Loucy (cell line): Measurements from ENCODE around the gene GPR137C.

ENCODE experiments used
- H2AFZ ChIP-seq: fragments of 200-600 bp; sonication (generic); 2 replicates; pipeline ENCODE4 v1.6.0; 2016; ENCODE audit warnings: antibody characterized with exemption, mild to moderate bottlenecking, low read length, moderate library complexity
- H3F3A ChIP-seq: fragments of 200-600 bp; 2 replicates; pipeline ENCODE4 v1.6.0; 2016; ENCODE audit warnings: antibody characterized with exemption, low read depth, mild to moderate bottlenecking
- H3K27me3 ChIP-seq: fragments of 200-600 bp; sonication (generic); 2 replicates; pipeline ENCODE4 v1.6.1; 2014; ENCODE audit warnings: low read length, mild to moderate bottlenecking; ENCODE audit not compliant: insufficient read depth, poor library complexity, severe bottlenecking
- H3K36me3 ChIP-seq: fragments of 200-600 bp; sonication (generic); 2 replicates; pipeline ENCODE4 v1.6.1; 2016; ENCODE audit warnings: low read length; ENCODE audit not compliant: insufficient read depth
- H3K4me1 ChIP-seq: fragments of 200-600 bp; sonication (generic); 2 replicates; pipeline ENCODE4 v1.5.1; 2014; ENCODE audit warnings: low read length, mild to moderate bottlenecking; ENCODE audit not compliant: insufficient read depth, poor library complexity, severe bottlenecking
- H3K4me2 ChIP-seq: fragments of 200-600 bp; sonication (generic); 2 replicates; pipeline ENCODE4 v1.6.0; 2014; ENCODE audit warnings: antibody characterized with exemption, low read length, low read depth, mild to moderate bottlenecking; ENCODE audit not compliant: poor library complexity, severe bottlenecking
- H3K4me3 ChIP-seq: fragments of 200-600 bp; sonication (generic); 2 replicates; pipeline ENCODE4 v1.5.1; 2014; ENCODE audit warnings: low read length, mild to moderate bottlenecking, mixed read lengths; ENCODE audit not compliant: poor library complexity, severe bottlenecking
- H3K79me2 ChIP-seq: fragments of 200-600 bp; sonication (generic); 2 replicates; pipeline ENCODE4 v1.6.1; 2014; ENCODE audit warnings: low read length; ENCODE audit not compliant: insufficient read depth
- H3K9ac ChIP-seq: fragments of 200-600 bp; sonication (generic); 2 replicates; pipeline ENCODE4 v1.6.0; 2014; ENCODE audit warnings: mild to moderate bottlenecking, low read depth, low read length, moderate library complexity; ENCODE audit not compliant: poor library complexity, severe bottlenecking
- H3K9me2 ChIP-seq: fragments of 200-600 bp; sonication (generic); replicated peaks from 2 replicates; pipeline ENCODE4 v1.6.1; 2016; ENCODE audit warnings: low read depth, low read length, mixed read lengths
- H3K9me3 ChIP-seq: fragments of 200-600 bp; sonication (generic); 2 replicates; pipeline ENCODE4 v1.6.1; 2014; ENCODE audit warnings: mild to moderate bottlenecking, antibody characterized with exemption, low read length, low read depth; ENCODE audit not compliant: insufficient read depth
- H4K20me1 ChIP-seq: fragments of 200-600 bp; sonication (generic); 2 replicates; pipeline ENCODE4 v1.6.0; 2014; ENCODE audit warnings: antibody characterized with exemption, low read length, mild to moderate bottlenecking; ENCODE audit not compliant: insufficient read depth, poor library complexity, severe bottlenecking
- CTCF ChIP-seq: fragments of 200-600 bp; sonication (generic); conservative IDR thresholded peaks from 2 replicates; pipeline ENCODE4 v1.5.1; 2014; ENCODE audit warnings: mild to moderate bottlenecking, antibody characterized with exemption, low read length
- EZH2phosphoT487 ChIP-seq: fragments of 200-600 bp; IDR thresholded peaks from 2 replicates; pipeline ENCODE4 v1.6.1; 2018; ENCODE audit warnings: antibody characterized with exemption, mild to moderate bottlenecking, moderate library complexity, borderline replicate concordance

GPR137C gene

DNA sequence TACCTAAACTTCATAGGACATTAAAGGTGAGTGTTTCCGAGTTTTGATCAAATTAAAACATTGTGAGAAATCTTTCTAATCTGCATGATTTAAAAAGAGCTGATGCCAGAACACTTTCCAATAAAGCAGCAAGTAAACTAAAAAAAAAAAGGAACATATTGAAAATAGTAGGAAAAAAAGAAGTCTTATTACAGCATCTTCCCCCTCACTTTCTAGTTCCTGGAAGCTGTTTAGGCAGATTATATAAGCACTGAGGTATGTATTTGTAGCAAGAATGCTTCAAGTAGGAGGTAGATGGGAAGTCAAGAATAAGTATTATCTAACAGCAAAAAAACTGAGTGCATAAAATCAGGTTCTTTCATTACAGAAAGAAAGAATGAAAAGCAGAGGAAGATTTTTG, 96.9 kb downstream of the GPR137C start:
- Histone ChIP-seq H3K79me2 (no peaks in the 10 kb centered on the region), H2AFZ (no peak overlapping the region), H3K4me1 (no peaks in the 10 kb centered on the region), H3K9ac (no peak overlapping the region), H4K20me1 (no peaks in the 10 kb centered on the region), H3K4me2 (no peak overlapping the region), H3K4me3 (no peak overlapping the region), H3K27me3 (no peaks in the 10 kb centered on the region), H3F3A (no peaks in the 10 kb centered on the region), H3K9me3 (no peaks in the 10 kb centered on the region), H3K9me2 (no peaks in the 10 kb centered on the region), H3K36me3 (peaks cover 88% of the 10 kb centered on the region)
- TF ChIP-seq EZH2phosphoT487 (no peak), CTCF (no peak)

DNA sequence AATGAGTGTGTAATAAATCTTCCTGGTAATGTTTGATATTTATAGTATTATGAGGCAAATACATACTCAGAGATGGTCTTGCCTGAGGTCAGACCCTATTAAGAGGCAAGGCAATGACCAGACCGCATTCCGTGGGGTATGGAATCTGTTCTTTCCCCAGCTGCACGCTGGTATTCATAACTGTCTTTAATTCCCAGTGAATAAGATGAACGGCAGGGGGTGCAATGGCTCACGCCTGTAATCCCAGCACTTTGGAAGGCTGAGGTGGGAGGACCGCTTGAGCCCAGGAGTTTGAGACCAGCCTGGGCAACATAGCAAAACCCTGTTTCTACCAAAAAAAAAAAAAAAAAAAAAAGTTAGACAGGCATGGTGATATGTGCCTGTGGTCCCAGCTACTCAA, 98.1 kb downstream of the GPR137C start:
- TF ChIP-seq CTCF (no peak), EZH2phosphoT487 (no peak)
- Histone ChIP-seq H4K20me1 (no peaks in the 10 kb centered on the region), H3K4me3 (no peak overlapping the region), H3K9ac (no peak overlapping the region), H3K79me2 (no peaks in the 10 kb centered on the region), H3K27me3 (no peaks in the 10 kb centered on the region), H3K36me3 (peaks cover 89% of the 10 kb centered on the region), H3K9me3 (no peaks in the 10 kb centered on the region), H3F3A (no peaks in the 10 kb centered on the region), H3K4me2 (no peak overlapping the region), H2AFZ (no peak overlapping the region), H3K4me1 (no peaks in the 10 kb centered on the region), H3K9me2 (no peaks in the 10 kb centered on the region)

- TF ChIP-seq EZH2phosphoT487, result no peak
- H2AFZ ChIP-seq, result no peak overlapping the region
These were observed 104.3 kb downstream of the GPR137C start for GRCh38 chr14:52656905-52657304.

GRCh38 chr14:52660325-52660724, 107.7 kb downstream of the GPR137C start:
- Histone ChIP-seq H3K4me1 (no peaks in the 10 kb centered on the region), H3K9ac (no peak overlapping the region), H4K20me1 (no peaks in the 10 kb centered on the region), H3K9me3 (no peaks in the 10 kb centered on the region), H3K9me2 (no peaks in the 10 kb centered on the region), H3K4me2 (no peak overlapping the region), H3K79me2 (0 out of 2 replicates have a peak, but pooled peaks cover 5% of the 10 kb centered on the region), H3K4me3 (no peak overlapping the region), H3K36me3 (peaks cover 77% of the 10 kb centered on the region), H3F3A (no peaks in the 10 kb centered on the region), H3K27me3 (no peaks in the 10 kb centered on the region), H2AFZ (no peak overlapping the region)
- no peak for TF ChIP-seq CTCF
- no peak for TF ChIP-seq EZH2phosphoT487

More at GRCh38 chr14:52656905-52657304, 104.3 kb downstream of the GPR137C start:
- H3K4me3 ChIP-seq, result no peak overlapping the region
- H4K20me1 ChIP-seq, result no peaks in the 10 kb centered on the region
- no peaks in the 10 kb centered on the region for H3K9me3 ChIP-seq
- no peaks in the 10 kb centered on the region for H3K4me1 ChIP-seq
- peaks cover 83% of the 10 kb centered on the region for H3K36me3 ChIP-seq
- no peaks in the 10 kb centered on the region for H3K9me2 ChIP-seq
- H3K27me3 ChIP-seq, result no peaks in the 10 kb centered on the region
- no peaks in the 10 kb centered on the region for H3F3A ChIP-seq
- H3K9ac ChIP-seq, result no peak overlapping the region
- no peak overlapping the region for H3K4me2 ChIP-seq
- 0 out of 2 replicates have a peak, but pooled peaks cover 5% of the 10 kb centered on the region for H3K79me2 ChIP-seq
